ENCODE data around the gene MED22. TPM values are rescaled to one million over a fixed set of nuclear protein-coding genes. Genes with fewer than 3 reads are reported as not detected.
"Not testable (repeated sequence)": the region's sequence is repeated elsewhere in the genome, so short reads cannot be mapped to it uniquely, and the experiment has no call there.

MED22 gene
- polyA plus RNA-seq, 3 donors: 31.8 to 33.4 (median 32.6) TPM

DNA sequence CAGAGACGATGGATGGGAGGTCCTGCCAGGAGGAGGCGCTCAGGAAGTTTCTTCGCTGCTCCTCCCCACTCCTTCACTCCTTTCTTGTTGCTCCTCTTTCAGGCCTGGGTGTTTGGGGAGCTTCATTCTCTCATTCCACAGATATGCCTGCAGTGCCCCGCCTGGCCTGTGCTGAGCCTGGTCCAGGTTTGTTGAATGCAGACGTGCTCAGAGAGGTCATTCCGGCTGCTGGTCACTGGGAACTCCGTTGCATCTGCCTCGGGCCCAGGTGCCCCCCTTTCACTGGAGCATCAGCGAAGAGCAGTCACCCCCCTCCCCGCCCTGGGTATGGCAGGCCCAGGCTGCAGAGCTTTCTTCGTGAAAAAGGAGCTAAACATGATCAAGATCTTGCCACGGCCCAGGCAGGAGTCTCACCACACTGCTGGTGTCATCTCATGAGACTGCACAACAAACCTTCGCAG is 27.5 kb downstream of the MED22 start:
- DNase-seq: no peak

DNA sequence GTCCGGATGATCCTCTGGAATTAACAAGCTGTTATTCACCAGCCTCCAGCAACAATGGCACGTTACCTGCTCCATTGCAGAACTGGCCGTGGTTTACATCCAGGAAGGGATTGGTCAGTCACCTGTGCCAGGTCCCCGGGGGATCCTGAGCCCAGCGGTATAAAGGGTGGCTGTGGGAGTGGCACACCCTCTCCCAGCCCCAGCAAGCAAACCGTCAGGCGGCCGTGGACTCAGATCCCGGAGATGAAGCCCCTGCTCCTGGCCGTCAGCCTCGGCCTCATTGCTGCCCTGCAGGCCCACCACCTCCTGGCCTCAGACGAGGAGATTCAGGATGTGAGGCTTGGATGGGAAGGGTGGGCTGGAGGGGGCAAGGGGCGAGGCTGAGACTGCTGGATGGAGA is 30.4 kb downstream of the MED22 start:
- not testable (repeated sequence) for DNase-seq

- DNase-seq: no peak
These were observed 31.9 kb downstream of the MED22 start for GRCh38 chr9:133315997-133316396.

GRCh38 chr9:133309608-133310007 is 38.3 kb downstream of the MED22 start:
- DNase-seq: no peak

- no peak for DNase-seq
These were observed 40.6 kb downstream of the MED22 start for GRCh38 chr9:133307301-133307700.

GRCh38 chr9:133306242-133307204 is 41.4 kb downstream of the MED22 start:
- no peak for DNase-seq

DNA sequence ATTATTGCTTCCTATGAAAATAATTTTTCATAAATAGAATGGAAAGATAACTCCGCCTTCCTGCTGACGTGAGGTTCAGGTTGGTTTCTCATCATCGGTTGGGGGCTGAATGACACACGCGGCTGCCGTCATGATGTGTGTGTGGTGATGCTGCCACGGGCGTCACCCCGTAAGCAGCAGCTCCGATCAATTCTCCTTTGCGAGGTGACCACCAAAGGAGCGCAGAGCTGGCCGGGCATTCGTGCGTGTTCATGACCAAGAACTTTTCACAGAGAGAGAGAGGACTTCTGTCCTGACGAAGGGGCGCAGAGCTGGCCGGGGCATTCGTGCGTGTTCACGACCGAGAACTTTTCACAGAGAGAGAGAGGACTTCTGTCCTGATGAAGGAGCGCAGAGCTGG is 42.2 kb downstream of the MED22 start:
- no peak for DNase-seq

- DNase-seq: no peak
These were observed 43.2 kb downstream of the MED22 start for GRCh38 chr9:133304477-133305377.

DNA sequence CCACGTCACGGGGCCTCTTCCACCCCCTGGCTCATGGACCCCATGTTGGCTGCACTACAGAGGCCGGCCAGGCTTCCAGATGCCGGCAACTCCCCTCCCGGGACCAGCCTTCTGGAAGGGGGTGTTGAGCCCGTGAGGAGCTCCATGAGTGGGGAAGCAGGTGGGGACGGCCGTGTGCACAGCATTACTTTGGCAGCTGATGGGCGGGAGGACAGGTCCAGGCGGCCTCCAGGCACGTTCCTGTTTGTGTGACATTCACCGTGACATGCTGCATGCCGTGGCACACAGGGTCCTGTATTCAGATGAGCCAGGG is 43.8 kb downstream of the MED22 start:
- DNase-seq: no peak

GRCh38 chr9:133303266-133304157 is 44.4 kb downstream of the MED22 start:
- DNase-seq: no peak

GRCh38 chr9:133301253-133302230 is 46.4 kb downstream of the MED22 start:
- no peak for DNase-seq

DNA sequence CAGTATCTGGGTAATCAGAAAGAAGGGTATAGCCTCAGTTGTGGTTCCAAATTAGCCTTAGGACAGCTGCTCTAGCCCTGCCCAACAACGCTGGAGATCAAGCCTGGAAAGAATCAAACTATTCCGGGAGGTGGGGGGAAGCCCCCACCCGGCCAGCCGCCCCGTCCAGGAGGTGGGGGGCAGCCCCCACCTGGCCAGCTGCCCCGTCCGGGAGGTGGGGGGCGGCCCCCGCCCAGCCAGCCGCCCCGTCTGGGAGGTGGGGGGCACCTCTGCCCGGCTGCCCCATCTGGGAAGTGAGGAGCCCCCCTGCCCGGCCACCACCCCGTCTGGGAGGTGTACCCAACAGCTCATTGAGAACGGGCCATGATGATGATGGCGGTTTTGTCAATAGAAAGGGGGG is 47.9 kb downstream of the MED22 start:
- not testable (repeated sequence) for DNase-seq

DNA sequence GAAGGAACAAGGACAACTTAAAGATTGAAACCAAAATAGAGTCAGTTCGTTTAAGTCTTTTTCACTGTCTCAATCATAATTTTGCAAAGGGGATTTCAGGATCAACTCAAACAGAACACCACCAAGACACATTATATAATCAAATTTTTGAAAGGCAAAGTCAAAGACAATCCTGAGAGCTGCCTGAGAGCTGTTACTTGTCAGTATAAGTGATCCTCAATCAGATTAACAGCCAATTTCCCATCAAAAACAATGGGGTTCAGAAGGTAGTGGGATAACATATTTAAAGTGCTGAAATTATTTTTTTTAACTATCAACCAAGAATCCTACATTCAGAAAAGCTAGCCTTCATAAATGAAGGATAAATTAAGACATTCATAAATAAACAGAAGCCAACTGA is 53.7 kb downstream of the MED22 start:
- DNase-seq: no peak

GRCh38 chr9:133290751-133291302 is 57.1 kb downstream of the MED22 start:
- no peak for DNase-seq

Other genes starting within 250 kb of the MED22 start
- gene RALGDS, start 226.9 kb downstream of the MED22 start, polyA plus RNA-seq (ENCODE audit: insufficient read length in 3 of 3): 10 to 100 TPM; 40.4 to 42.7 (median 41.5) TPM
- 1 to 10 TPM; 1.9 to 3.1 (median 3.0) TPM for gene GBGT1, start 184.2 kb downstream of the MED22 start, polyA plus RNA-seq (ENCODE audit: insufficient read length in 3 of 3)
- gene OBP2B, start 138.9 kb downstream of the MED22 start, polyA plus RNA-seq (ENCODE audit: insufficient read length in 3 of 3): under 1 TPM; 0.14 to 0.41 (median 0.32) TPM
- 10 to 100 TPM; 15.3 to 19.2 (median 17.6) TPM for gene ABO, start 72.9 kb downstream of the MED22 start, polyA plus RNA-seq (ENCODE audit: insufficient read length in 3 of 3)
- gene SURF6, start 11.9 kb downstream of the MED22 start, polyA plus RNA-seq (ENCODE audit: insufficient read length in 3 of 3): 10 to 100 TPM; 29.2 to 35.6 (median 31.7) TPM
- gene RPL7A, start 87 bp upstream of the MED22 start, polyA plus RNA-seq (ENCODE audit: insufficient read length in 3 of 3): 1,000 to 10,000 TPM; 2,345 to 2,776 (median 2,509) TPM
- 10 to 100 TPM; 41.0 to 51.9 (median 44.9) TPM for gene SURF1, start 8.4 kb upstream of the MED22 start, polyA plus RNA-seq (ENCODE audit: insufficient read length in 3 of 3)
- 10 to 100 TPM; 23.1 to 28.2 (median 26.4) TPM for gene SURF2, start 8.4 kb upstream of the MED22 start, polyA plus RNA-seq (ENCODE audit: insufficient read length in 3 of 3)
- gene SURF4, start 27.9 kb upstream of the MED22 start, polyA plus RNA-seq (ENCODE audit: insufficient read length in 3 of 3): 100 to 1,000 TPM; 163 to 184 (median 172) TPM
- 1 to 10 TPM; 3.9 to 5.3 (median 4.6) TPM for gene STKLD1, start 28.2 kb upstream of the MED22 start, polyA plus RNA-seq (ENCODE audit: insufficient read length in 3 of 3)
- gene REXO4, start 69.9 kb upstream of the MED22 start, polyA plus RNA-seq (ENCODE audit: insufficient read length in 3 of 3): 10 to 100 TPM; 29.1 to 32.3 (median 31.6) TPM
- gene ADAMTS13, start 74.2 kb upstream of the MED22 start, polyA plus RNA-seq (ENCODE audit: insufficient read length in 3 of 3): 10 to 100 TPM; 10.5 to 14.1 (median 13.8) TPM
- 10 to 100 TPM; 36.5 to 41.9 (median 38.4) TPM for gene CACFD1, start 111.8 kb upstream of the MED22 start, polyA plus RNA-seq (ENCODE audit: insufficient read length in 3 of 3)
- gene SLC2A6, start 131.0 kb upstream of the MED22 start, polyA plus RNA-seq (ENCODE audit: insufficient read length in 3 of 3): 1 to 10 TPM; 1.4 to 2.0 (median 1.8) TPM
- not detected for gene MYMK, start 176.8 kb upstream of the MED22 start, polyA plus RNA-seq (ENCODE audit: insufficient read length in 3 of 3)
- gene ADAMTSL2, start 186.6 kb upstream of the MED22 start, polyA plus RNA-seq (ENCODE audit: insufficient read length in 3 of 3): 1 to 10 TPM; 1.5 to 1.9 (median 1.6) TPM

Measured in renal pelvis (tissue), 4 donors.